ENCODE results near the gene DCXR.

GRCh38 chr17:82035956-82036633 lies 1.4 kb downstream of the DCXR start:
- no peak for TF ChIP-seq POLR2AphosphoS5 (IDR thresholded peaks at IDR 0.05; ENCODE audit: low read depth, low read length)
- TF ChIP-seq POLR2A (IDR thresholded peaks at IDR 0.05; ENCODE audit: low read depth, low read length) = peak; percentile 34; the same call in 1 of the 2 replicates
- TF ChIP-seq TAF1 (IDR thresholded peaks at IDR 0.05; ENCODE audit: borderline replicate concordance, low read depth, low read length) = no peak
